Measurements from ENCODE around the gene AHRR. TPM values are rescaled to one million over a fixed set of nuclear protein-coding genes. Genes with fewer than 3 reads are reported as not detected.

Gene AHRR
- total and polyA plus RNA-seq, 10 of the 15 experiments (the other 5 are each of a cell fraction or from before 2014, with no cell fraction given) = 0.90 to 35.2 (median 19.2) TPM

GRCh38 chr5:312845-313244 is 8.7 kb upstream of the AHRR start:
- CTCF ChIA-PET = interaction anchor here (1.0 kb wide), 1 partner anchor 8 kb away, joined by 3 read pairs; the partner anchor contains the start of gene AHRR
- no peak overlapping the region for H3K4me3 ChIP-seq
- peaks cover 9% of the 10 kb centered on the region for H3K4me1 ChIP-seq (ENCODE audit: control insufficient read depth, insufficient read depth, low read length)
- H3K79me2 ChIP-seq (ENCODE audit: control insufficient read depth, insufficient read depth, low read length) = no peaks in the 10 kb centered on the region; the same call in 1 of the 2 replicates
- FAIRE-seq (no peak), DNase-seq (ENCODE audit: low read depth, low spot score) (no peak), ATAC-seq (no peak)
- H3K27ac ChIP-seq (ENCODE audit: control insufficient read depth, insufficient read depth) = no peak overlapping the region
- no TSS peak for BruUV-seq (replicated peaks)
- H3K36me3 ChIP-seq (ENCODE audit: control insufficient read depth in 2 of 2, insufficient read depth in 2 of 2, low read length in 1 of 2) = peaks cover 16 to 40% of the 10 kb centered on the region in 2 experiments
- intact Hi-C loops (cut with micrococcal nuclease; ENCODE audit: unreplicated experiment) (loop anchor here (10.0 kb wide), 2 partner anchors 232 to 342 kb away; no protein-coding TSS in a partner anchor), in situ Hi-C loops (cut with MboI) (loop anchor here (5.0 kb wide), 1 partner anchor 574 kb away; no protein-coding TSS in a partner anchor)
- RAD21 ChIA-PET (ENCODE audit: unreplicated experiment) = no interaction called here
- H3K4me2 ChIP-seq (ENCODE audit: control insufficient read depth, insufficient read depth) = no peak overlapping the region
- no peak for TF ChIP-seq CREB1 (IDR thresholded peaks at IDR 0.05; ENCODE audit: low read depth)
- TF ChIP-seq POLR2AphosphoS5 (IDR thresholded peaks at IDR 0.05; ENCODE audit: low read length) = no peak
- TF ChIP-seq TARDBP (IDR thresholded peaks at IDR 0.05; ENCODE audit: borderline replicate concordance) = no peak
- TF ChIP-seq CBX3 (IDR thresholded peaks at IDR 0.05; ENCODE audit: borderline replicate concordance, low read depth) = no peak
- no peak for TF ChIP-seq ATF7 (IDR thresholded peaks at IDR 0.05; ENCODE audit: low read depth)
- TF ChIP-seq MAX (IDR thresholded peaks at IDR 0.05; ENCODE audit: low read depth, low read length) = no peak
- no peak for TF ChIP-seq ZNF207 (IDR thresholded peaks at IDR 0.05; ENCODE audit: borderline replicate concordance)
- TF ChIP-seq ZZZ3 (IDR thresholded peaks at IDR 0.05; ENCODE audit: control insufficient read depth, insufficient read length, low read depth) = no peak
- WGBS (ENCODE audit: insufficient coverage, insufficient replicate concordance, low lambda C conversion rate, missing lambda C conversion rate) = 84% methylated on average over 12 of the region's 12 CpGs
- H3K27me3 ChIP-seq (replicated peaks in 1 of 2; ENCODE audit: control insufficient read depth in 2 of 2, insufficient read depth in 2 of 2, low read length in 1 of 2) = no peaks in the 10 kb centered on the region
- no peaks in the 10 kb centered on the region for H3K9me3 ChIP-seq (replicated peaks; ENCODE audit: control insufficient read depth, insufficient read depth, low read length)
- no peaks in the 10 kb centered on the region; the same call in 1 of the 2 replicates for H4K20me1 ChIP-seq (ENCODE audit: control insufficient read depth, insufficient read depth)
- no peak overlapping the region for H2AFZ ChIP-seq (ENCODE audit: control insufficient read depth, low read depth, low read length)
- POLR2A ChIA-PET = no interaction called here
- SMC1A ChIA-PET (ENCODE audit: uncharacterized antibody, unreplicated experiment) = no interaction called here
- no peak overlapping the region for H3K9ac ChIP-seq (ENCODE audit: control insufficient read depth, insufficient read depth, low read length)

- no TSS peak for BruUV-seq (replicated peaks)
- Histone ChIP-seq H3K4me1 (ENCODE audit: control insufficient read depth, insufficient read depth, low read length) (peaks cover 10% of the 10 kb centered on the region), H4K20me1 (ENCODE audit: control insufficient read depth, insufficient read depth) (no peaks in the 10 kb centered on the region; the same call in 1 of the 2 replicates), H3K9me3 (replicated peaks; ENCODE audit: control insufficient read depth, insufficient read depth, low read length) (no peaks in the 10 kb centered on the region), H3K36me3 (ENCODE audit: control insufficient read depth in 2 of 2, insufficient read depth in 2 of 2, low read length in 1 of 2) (peaks cover 14 to 37% of the 10 kb centered on the region in 2 experiments), H3K9ac (ENCODE audit: control insufficient read depth, insufficient read depth, low read length) (no peak overlapping the region), H3K4me3 (no peak overlapping the region), H3K4me2 (ENCODE audit: control insufficient read depth, insufficient read depth) (no peak overlapping the region), H3K27me3 (replicated peaks in 1 of 2; ENCODE audit: control insufficient read depth in 2 of 2, insufficient read depth in 2 of 2, low read length in 1 of 2) (no peaks in the 10 kb centered on the region), H3K79me2 (ENCODE audit: control insufficient read depth, insufficient read depth, low read length) (no peaks in the 10 kb centered on the region; the same call in 1 of the 2 replicates), H3K27ac (ENCODE audit: control insufficient read depth, insufficient read depth) (no peak overlapping the region), H2AFZ (ENCODE audit: control insufficient read depth, low read depth, low read length) (no peak overlapping the region)
- ChIA-PET SMC1A (ENCODE audit: uncharacterized antibody, unreplicated experiment) (no interaction called here), RAD21 (ENCODE audit: unreplicated experiment) (no interaction called here), POLR2A (no interaction called here), CTCF (no interaction called here)
- intact Hi-C loops (cut with micrococcal nuclease; ENCODE audit: unreplicated experiment) = loop anchor here (10.0 kb wide), 2 partner anchors 232 to 342 kb away; no protein-coding TSS in a partner anchor
- 91% methylated on average over 7 of the region's 7 CpGs for WGBS (ENCODE audit: insufficient coverage, insufficient replicate concordance, low lambda C conversion rate, missing lambda C conversion rate)
- DNase-seq (ENCODE audit: low read depth, low spot score) (no peak), FAIRE-seq (no peak), ATAC-seq (no peak)
- TF ChIP-seq BMI1 (IDR thresholded peaks at IDR 0.05; ENCODE audit: borderline replicate concordance) (no peak), SIN3A (IDR thresholded peaks at IDR 0.05; ENCODE audit: low read depth, low read length) (no peak), RAD21 (IDR thresholded peaks at IDR 0.05; ENCODE audit: insufficient read depth, low read depth, low read length) (no peak), JUND (IDR thresholded peaks at IDR 0.05; ENCODE audit: low read depth, low read length) (no peak), STAT1 (conservative IDR thresholded peaks at IDR 0.05) (no peak)
- TF ChIP-seq, protein P1, sequence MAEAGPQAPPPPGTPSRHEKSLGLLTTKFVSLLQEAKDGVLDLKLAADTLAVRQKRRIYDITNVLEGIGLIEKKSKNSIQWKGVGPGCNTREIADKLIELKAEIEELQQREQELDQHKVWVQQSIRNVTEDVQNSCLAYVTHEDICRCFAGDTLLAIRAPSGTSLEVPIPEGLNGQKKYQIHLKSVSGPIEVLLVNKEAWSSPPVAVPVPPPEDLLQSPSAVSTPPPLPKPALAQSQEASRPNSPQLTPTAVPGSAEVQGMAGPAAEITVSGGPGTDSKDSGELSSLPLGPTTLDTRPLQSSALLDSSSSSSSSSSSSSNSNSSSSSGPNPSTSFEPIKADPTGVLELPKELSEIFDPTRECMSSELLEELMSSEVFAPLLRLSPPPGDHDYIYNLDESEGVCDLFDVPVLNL (IDR thresholded peaks at IDR 0.05; ENCODE audit: low read depth, low read length) = no peak
- in situ Hi-C loops (cut with MboI) = loop anchor here (5.0 kb wide), 1 partner anchor 574 kb away; no protein-coding TSS in a partner anchor
Observed at GRCh38 chr5:313265-313664, 8.2 kb upstream of the AHRR start.

Measured in GM12878 (cell line).